VCaP (cell line): ENCODE results near the gene CLEC4M.

ENCODE experiments used
- H3K27ac ChIP-seq: fragments of 450-650 bp; 2 replicates; pipeline ENCODE4 v1.5.1; 2017
- CTCF ChIP-seq: fragments of 450-650 bp; conservative IDR thresholded peaks from 2 replicates; pipeline ENCODE4 v1.5.1; 2017; ENCODE audit warnings: mild to moderate bottlenecking, moderate library complexity

CLEC4M gene

DNA sequence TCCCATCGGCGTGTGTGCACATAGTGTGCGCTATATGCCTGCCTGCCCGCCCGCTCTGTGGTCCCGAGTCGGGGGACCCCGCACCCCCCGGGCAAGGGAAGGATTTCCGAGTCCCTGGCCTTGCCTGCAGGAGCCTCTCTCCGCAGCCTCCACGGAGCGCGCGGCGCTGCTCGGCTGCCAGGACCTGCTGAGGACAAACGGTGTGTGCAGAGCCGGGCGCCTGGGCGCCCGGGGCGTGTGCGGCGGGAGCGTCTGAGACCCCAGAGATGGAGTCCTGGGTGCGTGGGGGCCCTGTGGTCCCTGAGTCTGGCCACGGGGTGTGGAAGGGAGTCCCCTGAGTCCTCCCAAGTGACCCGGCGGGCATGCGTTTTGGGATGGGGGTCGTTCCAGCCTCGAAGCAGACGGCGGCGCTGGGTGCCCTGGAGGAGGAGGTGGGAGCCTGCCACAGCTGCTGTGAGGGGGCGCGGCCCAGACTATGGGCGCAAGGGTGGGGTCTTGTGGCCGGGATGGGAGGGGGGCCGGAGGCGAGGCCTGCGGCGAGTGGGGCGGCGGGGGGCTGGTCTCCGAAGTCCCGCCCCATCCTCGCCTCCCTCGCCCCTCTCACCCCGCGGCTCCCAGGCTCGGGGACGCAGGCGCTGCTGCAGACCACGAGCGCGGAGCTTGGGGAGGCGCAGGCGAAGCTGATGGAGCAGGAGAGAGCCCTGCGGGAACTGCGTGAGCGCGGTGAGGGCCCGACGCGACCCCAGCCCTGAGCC is 25.3 kb downstream of the CLEC4M start:
- no peak for TF ChIP-seq CTCF
- H3K27ac ChIP-seq: no peak overlapping the region

DNA sequence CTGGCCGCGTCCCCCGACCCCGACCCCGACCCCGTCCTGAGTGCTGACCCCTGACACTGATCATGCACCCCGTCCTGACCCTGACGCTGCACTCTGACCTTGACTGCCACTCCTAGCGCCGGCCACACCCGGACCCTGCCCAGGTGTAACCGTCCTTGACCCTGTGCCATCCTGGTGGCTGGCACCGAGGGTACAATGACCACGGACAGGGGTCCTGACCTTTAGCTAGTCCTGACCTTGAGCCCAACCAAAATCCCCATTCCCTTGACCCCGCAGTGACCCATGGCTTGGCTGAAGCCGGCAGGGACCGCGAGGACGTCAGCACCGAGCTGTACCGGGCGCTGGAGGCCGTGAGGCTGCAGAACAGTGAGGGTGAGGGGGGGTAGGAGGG is 25.9 kb downstream of the CLEC4M start:
- no peak for TF ChIP-seq CTCF
- no peak overlapping the region for H3K27ac ChIP-seq

DNA sequence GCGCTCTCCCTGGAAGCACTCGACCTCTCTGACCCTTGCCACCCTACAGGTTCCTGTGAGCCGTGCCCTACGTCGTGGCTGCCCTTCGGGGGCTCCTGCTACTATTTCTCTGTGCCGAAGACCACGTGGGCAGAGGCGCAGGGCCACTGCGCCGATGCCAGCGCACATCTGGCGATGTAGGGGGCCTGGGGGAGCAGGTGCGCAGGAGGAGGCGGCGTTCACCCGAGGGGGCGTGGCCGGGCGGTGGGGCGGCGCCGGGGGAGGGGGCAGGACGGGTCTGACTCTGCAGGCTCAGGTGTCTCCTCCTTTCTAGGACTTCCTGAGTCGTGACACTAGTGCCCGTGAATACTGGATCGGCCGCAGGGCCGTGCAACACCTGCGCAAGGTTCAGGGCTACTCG is 26.4 kb downstream of the CLEC4M start:
- no peak overlapping the region for H3K27ac ChIP-seq
- TF ChIP-seq CTCF: no peak

DNA sequence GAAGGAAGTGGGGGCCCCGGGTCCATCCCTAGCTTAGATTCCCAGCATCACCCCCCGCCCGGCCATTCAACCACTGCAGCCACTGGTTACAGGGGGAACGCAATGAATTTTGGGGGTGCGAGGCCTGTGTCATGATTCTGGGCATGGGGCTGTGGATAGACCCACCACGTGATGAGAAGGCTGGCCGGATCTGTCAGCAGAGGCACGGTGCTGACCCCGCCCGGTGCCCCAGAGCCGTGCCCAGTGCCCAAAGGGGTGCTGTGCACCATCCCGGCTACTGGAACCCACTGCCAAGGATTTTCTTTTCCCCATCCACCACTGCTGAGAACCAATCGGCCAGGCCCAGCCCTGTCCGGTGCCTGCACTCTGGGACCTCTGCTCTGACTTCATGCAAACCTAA is 27.4 kb downstream of the CLEC4M start:
- no peak for TF ChIP-seq CTCF
- H3K27ac ChIP-seq: no peak overlapping the region

GRCh38 chr19:7792281-7792680 is 29.2 kb downstream of the CLEC4M start:
- TF ChIP-seq CTCF: no peak

GRCh38 chr19:7792701-7793100 is 29.7 kb downstream of the CLEC4M start:
- H3K27ac ChIP-seq: peak overlapping the region; percentile 27; the same call in 1 of the 2 replicates

More at GRCh38 chr19:7792281-7792680, 29.2 kb downstream of the CLEC4M start:
- peak overlapping the region; percentile 27 for H3K27ac ChIP-seq

GRCh38 chr19:7793493-7793892 is 30.4 kb downstream of the CLEC4M start:
- TF ChIP-seq CTCF: no peak
- H3K27ac ChIP-seq: no peak overlapping the region

DNA sequence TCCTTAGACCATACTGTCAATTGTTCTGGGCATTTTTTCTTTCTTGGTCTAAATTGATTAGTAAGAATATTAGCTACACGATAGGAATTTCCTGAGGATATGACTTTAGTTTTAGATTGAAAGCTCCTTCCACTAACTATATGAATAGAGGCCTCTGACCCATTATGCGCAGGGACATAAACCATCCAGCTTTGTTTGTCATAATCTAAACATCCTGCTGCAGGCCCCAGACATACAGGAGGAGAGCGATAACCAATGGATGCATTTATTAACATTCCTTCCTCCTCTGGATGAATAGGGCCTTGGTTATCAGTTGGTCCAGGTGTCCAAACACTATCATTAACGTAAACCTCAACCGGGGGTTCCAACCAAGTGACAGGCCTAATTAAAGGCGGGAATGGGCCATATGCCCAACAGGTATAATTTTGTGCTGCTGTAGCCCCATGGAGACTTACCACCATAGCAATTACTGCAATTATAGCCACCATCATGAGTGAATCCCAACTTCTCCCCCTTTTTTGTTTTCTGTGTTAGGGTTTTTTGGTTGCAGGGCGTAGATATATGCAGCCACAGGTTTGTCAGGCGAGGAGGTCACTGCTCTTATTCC is 32.6 kb downstream of the CLEC4M start:
- H3K27ac ChIP-seq: no peak overlapping the region
- TF ChIP-seq CTCF: no peak
